SKM-1 (cell line): ENCODE data around the gene WNT5B.

ENCODE experiments used
- DNase-seq: peaks from one replicate; lab custom pipeline; 2025; ENCODE audit not compliant: unreplicated experiment; lab: John Stamatoyannopoulos, UW

The WNT5B gene

GRCh38 chr12:1650260-1650977 is 21.4 kb downstream of the WNT5B start:
- DNase-seq: no peak

DNA sequence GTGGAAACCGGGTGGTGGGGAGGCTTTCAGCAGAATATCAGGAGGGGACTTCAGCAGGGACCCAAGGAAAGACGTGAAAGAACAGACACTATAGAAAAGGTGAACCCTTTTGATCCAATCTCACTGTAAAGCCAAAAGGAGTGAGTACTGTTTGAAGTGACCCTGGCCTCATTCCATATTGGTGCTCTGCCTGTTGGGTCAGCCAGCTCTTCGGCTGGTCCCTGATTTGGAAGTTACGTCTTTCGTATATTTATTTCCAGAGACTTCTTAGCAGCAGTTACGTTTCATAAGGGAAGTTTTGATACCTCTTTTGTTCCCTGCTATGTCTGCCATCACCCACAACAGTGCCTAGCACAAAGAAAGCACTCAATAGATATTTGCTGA is 21.9 kb downstream of the WNT5B start:
- no peak for DNase-seq

GRCh38 chr12:1651946-1652345 is 22.9 kb downstream of the WNT5B start:
- DNase-seq: no peak

- no peak for DNase-seq
These were observed 26.3 kb downstream of the WNT5B start for GRCh38 chr12:1655225-1655788.

DNA sequence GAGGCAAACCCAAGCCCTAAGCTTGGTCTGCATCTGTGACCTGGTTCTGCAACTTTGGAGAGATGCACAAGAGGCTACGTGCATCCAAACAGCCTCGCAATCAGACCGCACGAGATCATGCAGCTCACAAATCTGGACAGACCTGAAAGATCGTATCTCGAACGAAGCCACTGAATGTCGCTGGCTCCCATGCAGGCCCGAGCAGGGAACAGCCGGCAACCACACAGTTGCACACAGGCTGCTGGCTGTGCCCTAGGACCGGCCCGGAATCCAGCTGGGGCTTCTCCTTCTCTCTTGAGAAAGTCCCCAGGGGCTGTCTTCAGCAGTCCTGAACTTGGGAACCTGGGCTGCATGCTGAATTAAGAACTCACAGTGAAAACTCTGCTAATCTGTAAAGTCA is 27.9 kb downstream of the WNT5B start:
- DNase-seq: no peak

DNA sequence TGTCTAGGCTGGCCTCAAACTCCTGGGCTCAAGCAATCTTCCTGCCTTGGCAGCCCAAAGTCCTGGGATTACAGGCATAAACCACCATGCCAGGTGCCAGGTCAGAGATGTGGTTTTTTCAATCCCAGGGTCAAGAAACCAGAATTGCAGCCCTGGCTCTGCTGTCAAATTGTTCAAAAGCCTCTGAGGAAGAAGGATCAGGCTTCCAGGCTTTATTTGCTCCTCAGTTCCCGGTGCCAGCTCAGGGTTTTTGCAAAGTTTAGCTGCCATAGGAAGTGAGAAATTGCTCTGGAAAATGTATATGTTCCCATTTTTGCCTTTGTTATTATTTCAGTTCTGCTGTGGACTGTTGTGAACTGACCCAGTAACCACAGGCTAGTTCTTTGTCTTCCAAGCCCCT is 28.7 kb downstream of the WNT5B start:
- no peak for DNase-seq

GRCh38 chr12:1660304-1661187 is 31.5 kb downstream of the WNT5B start:
- no peak for DNase-seq

DNA sequence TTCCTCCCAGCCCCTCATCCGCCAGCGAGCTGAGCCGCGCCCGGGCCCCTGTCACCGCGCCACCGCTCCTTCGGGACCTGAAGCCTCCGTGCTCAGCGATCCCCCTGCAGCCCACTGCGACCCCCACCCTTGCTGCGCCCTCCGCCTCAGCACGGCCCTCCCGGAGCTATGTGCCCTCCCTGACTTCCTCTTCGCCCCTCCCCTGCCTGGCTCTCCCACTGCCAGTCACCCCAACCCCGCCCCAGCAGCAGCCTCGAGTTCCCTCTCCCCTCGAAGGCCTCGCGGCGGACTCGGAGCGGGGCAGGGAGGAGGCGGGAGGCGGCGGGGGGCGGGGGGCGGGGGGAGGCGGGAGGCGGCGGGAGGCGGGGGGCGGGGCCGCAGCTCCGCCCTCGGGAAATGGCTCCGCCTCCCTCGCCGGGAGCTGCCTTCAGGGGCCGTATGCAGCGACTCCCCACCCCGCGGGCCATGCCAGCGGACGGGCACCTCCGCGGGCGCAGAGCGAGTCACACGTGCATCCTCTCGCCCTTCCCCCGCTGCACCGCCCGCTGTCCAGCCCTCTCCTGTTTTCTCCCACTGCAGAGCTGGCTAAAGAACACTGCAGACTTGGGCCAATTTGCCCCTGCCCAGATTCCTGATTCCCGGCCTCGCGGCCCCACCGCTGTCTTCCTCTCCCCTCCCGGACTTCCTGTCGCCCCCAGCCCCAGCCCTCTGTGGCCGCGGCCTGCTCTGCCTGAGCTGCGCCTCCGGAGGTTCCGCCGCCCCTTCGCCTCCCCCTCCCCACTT is 32.7 kb downstream of the WNT5B start:
- DNase-seq: peak; percentile 47

DNA sequence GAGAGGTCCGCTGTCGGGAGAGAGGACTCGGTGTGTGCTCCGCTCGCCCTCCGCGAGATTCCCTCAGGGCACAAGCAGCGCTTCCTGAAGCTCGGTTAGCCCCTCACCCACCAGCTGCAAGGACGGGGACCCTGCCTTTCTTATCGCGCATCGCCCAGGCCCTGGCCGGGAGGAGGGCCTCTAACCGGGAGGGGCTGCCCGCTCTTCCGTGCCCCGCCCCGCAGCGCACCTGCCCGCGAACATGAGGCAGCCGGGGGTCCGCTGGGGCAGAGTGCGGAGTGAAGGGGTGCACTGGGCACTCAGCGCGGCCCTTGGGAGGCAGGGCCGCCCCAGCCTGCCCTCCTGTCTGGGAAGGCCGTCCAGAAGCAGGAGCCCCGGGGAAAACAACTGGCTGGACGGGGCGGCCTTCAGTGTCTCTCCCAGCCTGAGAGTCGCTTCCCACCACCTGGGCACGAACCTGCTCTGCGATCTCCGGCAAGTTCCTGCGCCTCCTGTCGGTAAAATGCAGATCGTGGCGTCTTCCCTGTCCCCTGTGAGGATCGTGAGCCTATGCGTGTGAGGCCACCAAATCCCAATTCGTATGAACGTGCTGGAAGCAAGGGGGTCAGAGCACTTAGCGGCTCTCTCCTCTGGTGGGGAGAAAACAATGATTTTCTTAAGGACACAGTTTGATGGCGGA is 33.9 kb downstream of the WNT5B start:
- DNase-seq: no peak

DNA sequence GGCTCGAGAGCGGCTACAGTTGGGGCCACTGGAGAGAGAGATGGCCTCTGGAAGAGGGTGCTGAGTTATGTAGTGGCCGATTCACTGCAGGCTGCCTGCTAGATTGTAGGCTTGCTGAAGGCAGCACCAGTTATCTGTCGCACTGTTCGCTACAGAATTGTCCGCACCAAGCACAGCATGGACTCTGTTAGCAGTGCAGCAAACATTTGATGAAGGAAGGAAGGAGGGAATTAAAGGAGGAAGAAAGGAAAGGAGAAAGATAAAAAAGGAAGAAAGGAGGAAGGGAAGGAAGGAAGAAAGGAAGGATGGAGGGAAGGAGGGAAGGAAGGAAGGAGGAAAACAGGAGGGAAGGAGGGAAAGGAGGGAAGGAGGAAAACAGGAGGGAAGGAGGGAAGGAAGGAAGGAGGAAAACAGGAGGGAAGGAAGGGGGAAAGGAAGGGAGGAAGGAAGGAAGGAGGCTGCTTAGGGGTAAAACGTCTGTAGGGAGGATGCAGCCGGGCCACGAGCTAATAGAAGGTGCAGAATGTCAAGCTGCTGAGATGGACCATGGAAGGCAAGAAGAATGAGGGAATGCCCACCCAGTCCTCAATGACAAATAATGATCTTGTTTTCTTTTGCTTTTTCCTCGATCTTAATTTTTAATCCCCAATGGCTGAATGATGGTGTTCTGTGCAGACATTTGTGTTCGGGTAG is 34.6 kb downstream of the WNT5B start:
- no peak for DNase-seq

GRCh38 chr12:1665366-1665765 is 36.3 kb downstream of the WNT5B start:
- no peak for DNase-seq

- DNase-seq: no peak
These were observed 37.2 kb downstream of the WNT5B start for GRCh38 chr12:1666215-1666614.

GRCh38 chr12:1666685-1667162 is 37.7 kb downstream of the WNT5B start:
- DNase-seq: no peak

GRCh38 chr12:1668833-1669543 is 40.0 kb downstream of the WNT5B start:
- DNase-seq: peak; percentile 46

DNA sequence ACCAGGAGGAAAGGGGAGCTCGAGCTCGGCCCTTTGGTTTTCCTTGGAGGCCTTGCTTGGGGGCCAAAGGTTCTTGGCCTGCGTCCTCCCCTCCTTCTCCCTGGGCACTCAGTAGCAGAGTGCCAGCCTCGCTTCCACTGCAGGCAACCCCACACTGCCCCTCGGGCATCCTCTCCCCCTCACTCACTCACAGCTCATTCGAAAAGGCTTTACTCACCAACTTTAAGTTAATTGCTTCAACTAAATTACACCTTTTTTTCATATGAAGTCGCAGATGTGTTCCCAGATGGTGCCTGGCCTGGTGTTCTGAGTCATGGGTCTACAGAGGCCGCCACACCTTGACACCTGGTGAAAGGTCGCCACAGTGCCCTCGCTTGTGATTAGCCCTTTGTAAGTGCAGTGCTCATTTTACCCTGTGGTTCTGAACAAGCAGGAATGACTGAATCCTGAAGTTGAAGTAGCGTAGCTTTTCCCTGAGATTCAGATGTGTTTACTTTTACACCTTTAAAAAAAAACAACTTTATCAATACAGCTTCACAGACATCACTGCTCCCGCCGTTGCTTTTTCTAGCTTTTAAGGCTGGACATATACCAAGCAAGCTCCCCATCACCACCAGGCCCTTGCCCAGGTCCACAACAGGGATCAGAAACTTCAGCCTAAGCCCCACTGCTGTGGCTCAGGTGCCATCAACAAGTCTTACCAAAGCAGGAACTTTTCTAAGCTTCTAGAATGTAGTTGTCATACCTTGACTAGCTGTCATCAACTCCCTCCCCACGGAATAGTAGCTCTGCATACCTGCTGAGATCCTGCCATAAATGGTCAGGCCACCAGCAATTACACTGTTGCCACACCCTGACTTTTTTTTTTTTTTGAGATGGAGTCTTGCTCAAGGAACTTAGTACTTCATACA is 41.6 kb downstream of the WNT5B start:
- DNase-seq: no peak

DNA sequence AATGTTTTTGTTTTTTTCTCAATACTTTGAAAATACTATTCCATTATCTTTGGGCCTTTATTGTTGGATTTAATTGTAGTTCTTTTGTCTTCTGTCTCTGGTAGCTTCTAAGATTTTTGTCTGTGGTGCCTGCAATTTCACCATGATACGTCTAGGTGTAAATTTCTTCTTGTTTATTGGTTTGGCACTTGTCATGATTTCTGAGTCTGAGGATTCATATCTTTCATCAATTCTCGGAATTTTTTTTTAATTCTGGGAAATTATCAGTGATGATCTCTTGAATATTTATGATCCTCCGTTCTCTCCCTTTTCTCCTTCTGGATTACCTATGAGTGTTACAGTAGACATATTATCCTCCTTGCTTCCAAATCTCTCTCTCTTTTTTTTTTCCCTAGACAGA is 47.0 kb downstream of the WNT5B start:
- no peak for DNase-seq

DNA sequence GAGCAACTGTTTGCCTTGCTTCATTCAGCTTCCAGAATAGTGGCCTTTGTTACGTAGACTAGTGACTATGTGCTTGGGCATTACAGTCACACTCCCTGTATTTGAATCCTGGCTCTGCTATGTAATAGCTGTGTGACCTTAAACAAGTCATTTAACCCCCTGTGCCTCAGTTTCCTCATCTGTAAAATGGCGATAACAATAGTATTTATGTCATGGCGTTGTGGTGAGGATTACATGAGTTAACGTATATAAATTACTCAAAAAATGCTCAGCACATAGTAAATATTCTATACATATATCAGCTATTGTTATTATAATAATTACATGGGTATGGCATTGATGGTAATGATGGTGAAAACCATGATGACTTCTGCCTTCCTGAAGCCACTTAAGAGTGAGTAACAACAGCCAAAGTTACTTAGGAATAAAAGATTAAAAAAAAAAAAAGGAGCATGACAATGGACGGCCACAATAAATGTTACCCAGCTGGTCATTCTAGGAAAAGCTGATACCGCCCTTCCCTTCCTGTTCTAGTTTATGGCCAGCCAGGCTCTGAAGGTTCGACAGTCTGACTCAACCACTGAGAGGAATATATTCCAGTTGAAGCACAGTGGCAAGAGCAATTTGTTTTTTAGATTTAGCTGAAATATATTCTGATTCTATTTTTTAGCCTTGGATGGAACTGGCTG is 51.9 kb downstream of the WNT5B start:
- DNase-seq: no peak

DNA sequence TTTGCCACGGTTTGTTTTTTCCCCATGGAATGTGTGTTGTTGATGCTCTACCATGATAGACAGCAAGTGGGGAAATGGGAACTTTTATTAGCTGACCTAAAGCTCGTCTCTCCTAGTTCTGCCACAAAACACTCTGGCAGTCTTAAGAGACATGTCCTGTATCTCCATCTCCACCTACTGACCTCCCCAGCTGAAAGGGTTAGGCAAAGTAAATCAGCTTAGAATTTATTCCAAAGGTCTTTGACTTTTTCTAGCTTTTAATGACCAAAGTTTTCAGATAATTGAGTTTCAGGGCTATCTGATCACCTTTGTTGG is 52.4 kb downstream of the WNT5B start:
- DNase-seq: no peak
